ENCODE measurements around the gene EPHA6.

- TF ChIP-seq JUNB (IDR thresholded peaks at IDR 0.05) (no peak), CHD2 (IDR thresholded peaks at IDR 0.05; ENCODE audit: low read length, partially characterized antibody) (no peak), RCOR1 (IDR thresholded peaks at IDR 0.05; ENCODE audit: low read depth, low read length) (no peak)
Observed at GRCh38 chr3:96831175-96831574, 16.8 kb downstream of the EPHA6 start.

Data from A549 (cell line).